OCI-LY1 (cell line): ENCODE data around the gene GHITM.

Experiments used
- CTCF ChIP-seq: fragments of 200-600 bp; sonication (generic), shearing (Covaris generic); IDR thresholded peaks from 2 replicates; pipeline ENCODE4 v1.5.1; 2017; ENCODE audit warnings: mild to moderate bottlenecking, antibody characterized with exemption, low read length, moderate library complexity, mixed read lengths
- EZH2 ChIP-seq: fragments of 200-600 bp; sonication (generic), shearing (Covaris generic); IDR thresholded peaks from 2 replicates; pipeline ENCODE4 v1.8.0; 2017; ENCODE audit warnings: borderline replicate concordance, mixed run types, mild to moderate bottlenecking, antibody characterized with exemption, low read length, moderate library complexity, mixed read lengths

DNA sequence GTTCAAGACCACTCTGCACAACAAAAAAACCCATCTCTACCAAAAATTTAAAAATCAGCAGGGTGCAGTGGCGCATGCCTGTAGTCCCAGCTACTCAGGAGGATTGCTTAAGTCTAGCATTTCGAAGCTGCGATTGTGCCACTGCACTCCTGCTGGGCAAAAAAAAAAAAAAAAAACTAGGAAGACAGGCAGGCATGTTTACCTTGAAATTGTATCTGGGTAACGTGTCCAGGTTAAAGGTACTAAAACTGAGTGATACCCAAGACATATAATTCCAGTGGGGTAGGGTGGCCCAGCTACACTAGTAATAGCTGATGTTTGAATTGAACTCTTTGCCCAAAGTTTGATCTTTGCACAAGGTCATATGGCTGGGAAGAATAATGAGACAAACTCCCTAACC is 16.2 kb downstream of the GHITM start:
- TF ChIP-seq CTCF (no peak), EZH2 (no peak)
